A673 (cell line): ENCODE measurements around the gene TMEM258. TPM values are rescaled to one million over a fixed set of nuclear protein-coding genes. Genes with fewer than 3 reads are reported as not detected.

Source experiments
- BruUV-seq: library from RNA; stranded (reverse); fragments of 400-500 nt; replicated peaks from 2 replicates; lab custom pipeline; 2021; lab: Mats Ljungman, UMichigan
- CTCF ChIA-PET: fragments of 300-600 bp; sonication (Branson Sonifier 250); formaldehyde crosslinking; loops from one replicate; lab custom pipeline; 2022; ENCODE audit warnings: antibody characterized with exemption; lab: Charles Lee
- POLR2A ChIA-PET: fragments of 300-600 bp; sonication (Branson Sonifier 250); formaldehyde crosslinking; loops from one replicate; lab custom pipeline; 2022; ENCODE audit warnings: antibody characterized with exemption; ENCODE audit not compliant: low non-redundant PET; lab: Charles Lee
- DNase-seq: peaks from one replicate; pipeline ENCODE4 v3.0.0-alpha.2; 2015; ENCODE audit warnings: low spot score
- H3K27ac ChIP-seq: fragments of 200-600 bp; sonication (generic); 2 replicates; pipeline ENCODE4 v1.5.1; 2016; ENCODE audit warnings: mixed run types, low read depth, mild to moderate bottlenecking, mixed read lengths, antibody characterized with exemption, low read length; ENCODE audit not compliant: poor library complexity, severe bottlenecking
- H3K27me3 ChIP-seq: fragments of 200-600 bp; sonication (generic); replicated peaks from 2 replicates; pipeline ENCODE4 v1.6.1; 2017; ENCODE audit warnings: mixed run types, low read depth, mild to moderate bottlenecking, mixed read lengths, antibody characterized with exemption, low read length; ENCODE audit not compliant: insufficient read depth, poor library complexity
- H3K36me3 ChIP-seq: fragments of 200-600 bp; sonication (generic); 2 replicates; pipeline ENCODE4 v1.6.1; 2016; ENCODE audit warnings: mixed run types, mild to moderate bottlenecking, mixed read lengths, antibody characterized with exemption, low read length; ENCODE audit not compliant: insufficient read depth, poor library complexity, severe bottlenecking
- H3K4me1 ChIP-seq: fragments of 200-600 bp; sonication (generic); 2 replicates; pipeline ENCODE4 v1.6.1; 2017; ENCODE audit warnings: mixed run types, mild to moderate bottlenecking, mixed read lengths, antibody characterized with exemption, low read length; ENCODE audit not compliant: insufficient read depth, poor library complexity, severe bottlenecking
- H3K4me3 ChIP-seq: fragments of 200-600 bp; sonication (generic); 2 replicates; pipeline ENCODE4 v1.5.1; 2016; ENCODE audit warnings: low read depth, mixed run types, mild to moderate bottlenecking, mixed read lengths, low read length; ENCODE audit not compliant: poor library complexity, severe bottlenecking
- H3K9me3 ChIP-seq: fragments of 200-600 bp; sonication (generic); 2 replicates; pipeline ENCODE4 v1.6.1; 2016; ENCODE audit warnings: mixed run types, low read depth, mild to moderate bottlenecking, mixed read lengths, antibody characterized with exemption, low read length; ENCODE audit not compliant: poor library complexity, severe bottlenecking
- EZH2 ChIP-seq: fragments of 200-600 bp; sonication (generic); IDR thresholded peaks from 2 replicates; pipeline ENCODE4 v1.6.1; 2017; ENCODE audit warnings: borderline replicate concordance, low read depth, mild to moderate bottlenecking, mixed read lengths, antibody characterized with exemption, low read length; ENCODE audit not compliant: poor library complexity, severe bottlenecking
- intact Hi-C: fragments of 100-400 bp; cut with micrococcal nuclease; formaldehyde crosslinking; loops from one replicate; pipeline ENCODE4 v1.10.0; 2022; ENCODE audit not compliant: unreplicated experiment
- total RNA-seq: library from RNA; stranded (reverse); gene quantifications from 2 replicates; pipeline ENCODE4 v1.2.3, GENCODE V29; 2021
- TF ChIP-seq, protein P1 (sequence below): fragments of 300-800, 200-600 bp; sonication (generic); conservative IDR thresholded peaks from 2 replicates; pipeline ENCODE4 v1.5.1; 2017; ENCODE audit warnings: low read depth, mild to moderate bottlenecking, antibody characterized with exemption, low read length, moderate library complexity, mixed read lengths

TMEM258 gene
- total RNA-seq, 1 experiment from 2014 or later, result 138 TPM

DNA sequence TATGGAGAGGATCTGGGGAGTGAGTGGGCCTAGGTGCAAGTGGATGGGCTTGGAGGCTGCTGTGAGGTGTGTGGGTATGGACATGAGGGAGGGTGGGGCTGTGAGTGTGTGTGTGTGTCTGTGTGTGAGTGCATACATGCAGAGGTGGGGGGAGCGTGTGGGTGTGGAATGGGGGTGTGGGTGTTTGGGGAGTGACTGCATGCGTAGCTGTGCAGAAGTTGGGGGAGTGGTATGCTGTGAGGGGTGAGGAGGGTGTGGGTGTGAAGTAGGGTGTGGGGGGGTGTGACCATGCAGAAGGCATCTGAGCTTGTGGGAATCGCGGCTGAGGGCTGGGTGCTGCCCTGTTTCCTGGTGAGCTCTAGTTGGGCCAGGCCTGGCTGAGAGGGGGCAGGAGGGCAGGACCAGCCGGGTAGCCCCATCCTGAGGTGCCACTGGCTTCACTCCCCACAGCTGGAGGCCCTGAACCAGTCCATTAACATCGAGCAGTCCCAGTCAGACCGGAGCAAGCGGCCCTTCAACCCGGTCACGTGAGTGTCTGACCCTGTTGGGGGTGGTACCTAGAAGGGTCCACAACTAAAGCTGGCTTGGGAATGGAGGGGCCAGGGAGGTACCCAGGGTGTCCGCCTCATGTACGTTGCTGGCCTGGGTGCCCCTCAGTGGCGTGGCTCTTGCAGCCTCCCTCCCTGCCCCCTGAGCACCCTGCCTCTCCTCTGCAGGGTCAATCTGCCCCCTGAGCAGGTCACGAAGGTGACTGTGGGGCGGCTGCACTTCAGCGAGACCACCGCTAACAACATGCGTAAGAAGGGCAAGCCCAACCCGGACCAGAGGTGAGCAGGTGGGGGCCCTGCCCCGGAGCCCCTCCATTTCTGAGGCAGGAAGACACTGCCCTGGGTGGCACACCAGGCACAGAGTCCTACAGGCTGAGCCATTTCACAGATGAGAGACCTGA lies 16.5 kb downstream of the TMEM258 start:
- Histone ChIP-seq H3K9me3 (no peaks in the 10 kb centered on the region), H3K27ac (no peak overlapping the region), H3K4me3 (no peak overlapping the region), H3K27me3 (no peaks in the 10 kb centered on the region), H3K36me3 (no peaks in the 10 kb centered on the region), H3K4me1 (peaks cover 10% of the 10 kb centered on the region)
- ChIA-PET CTCF (no interaction called here), POLR2A (no interaction called here)
- no TSS peak for BruUV-seq
- intact Hi-C loops, result loop anchor here (2.0 kb wide), 1 partner anchor 29 kb away; no protein-coding TSS in a partner anchor
- TF ChIP-seq, protein P1, sequence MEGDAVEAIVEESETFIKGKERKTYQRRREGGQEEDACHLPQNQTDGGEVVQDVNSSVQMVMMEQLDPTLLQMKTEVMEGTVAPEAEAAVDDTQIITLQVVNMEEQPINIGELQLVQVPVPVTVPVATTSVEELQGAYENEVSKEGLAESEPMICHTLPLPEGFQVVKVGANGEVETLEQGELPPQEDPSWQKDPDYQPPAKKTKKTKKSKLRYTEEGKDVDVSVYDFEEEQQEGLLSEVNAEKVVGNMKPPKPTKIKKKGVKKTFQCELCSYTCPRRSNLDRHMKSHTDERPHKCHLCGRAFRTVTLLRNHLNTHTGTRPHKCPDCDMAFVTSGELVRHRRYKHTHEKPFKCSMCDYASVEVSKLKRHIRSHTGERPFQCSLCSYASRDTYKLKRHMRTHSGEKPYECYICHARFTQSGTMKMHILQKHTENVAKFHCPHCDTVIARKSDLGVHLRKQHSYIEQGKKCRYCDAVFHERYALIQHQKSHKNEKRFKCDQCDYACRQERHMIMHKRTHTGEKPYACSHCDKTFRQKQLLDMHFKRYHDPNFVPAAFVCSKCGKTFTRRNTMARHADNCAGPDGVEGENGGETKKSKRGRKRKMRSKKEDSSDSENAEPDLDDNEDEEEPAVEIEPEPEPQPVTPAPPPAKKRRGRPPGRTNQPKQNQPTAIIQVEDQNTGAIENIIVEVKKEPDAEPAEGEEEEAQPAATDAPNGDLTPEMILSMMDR, result no peak
- TF ChIP-seq EZH2, result no peak
- DNase-seq, result no peak

DNA sequence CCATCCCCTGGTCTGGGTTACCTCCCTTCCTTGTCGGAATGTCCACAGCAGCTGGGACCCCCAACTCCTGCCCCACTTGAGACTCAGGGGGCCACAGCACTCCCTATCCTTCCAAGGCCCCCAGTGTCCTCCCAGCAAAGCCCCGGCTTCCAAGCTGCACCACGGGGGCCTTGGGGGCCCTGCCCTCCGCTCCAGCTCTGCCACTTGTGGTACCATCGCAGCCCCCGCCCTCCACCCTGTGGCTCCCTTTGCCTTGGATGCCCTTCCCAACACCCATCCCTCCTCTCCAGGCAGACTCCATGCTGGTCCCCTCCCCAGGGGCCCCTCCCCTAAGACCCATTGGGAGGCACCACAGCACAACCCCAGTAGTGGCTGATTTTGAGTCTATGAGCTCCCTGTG lies 17.3 kb downstream of the TMEM258 start:
- Histone ChIP-seq H3K27ac (no peak overlapping the region), H3K9me3 (no peaks in the 10 kb centered on the region), H3K4me1 (peaks cover 10% of the 10 kb centered on the region), H3K36me3 (no peaks in the 10 kb centered on the region), H3K4me3 (no peak overlapping the region), H3K27me3 (no peaks in the 10 kb centered on the region)
- no TSS peak for BruUV-seq
- POLR2A ChIA-PET, result no interaction called here
- CTCF ChIA-PET, result no interaction called here
- no peak for TF ChIP-seq EZH2
- TF ChIP-seq, protein P1, result no peak
- no peak for DNase-seq
- intact Hi-C loops, result no loop called here

DNA sequence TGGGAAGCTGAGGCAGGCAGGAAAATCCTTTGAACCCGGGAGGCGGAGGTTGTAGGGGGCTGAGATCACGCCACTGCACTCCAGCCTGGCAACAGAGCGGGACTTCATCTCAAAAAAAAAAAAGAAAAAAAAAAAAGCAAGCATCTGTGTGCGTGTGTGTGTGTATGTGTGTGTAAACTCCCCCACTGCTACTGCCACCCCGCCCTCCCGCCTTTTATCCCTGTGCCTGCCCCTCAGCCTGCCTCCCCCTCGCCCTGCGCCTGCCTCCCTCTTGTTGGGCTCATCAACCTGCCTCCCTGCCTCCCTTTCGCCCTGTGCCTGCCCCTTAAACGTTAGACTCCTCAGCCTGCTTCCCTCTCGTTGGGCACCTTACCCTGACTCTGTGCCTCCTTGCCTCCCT lies 18.0 kb downstream of the TMEM258 start:
- ChIA-PET CTCF (no interaction called here), POLR2A (no interaction called here)
- no TSS peak for BruUV-seq
- no peaks in the 10 kb centered on the region for H3K27me3 ChIP-seq
- H3K4me1 ChIP-seq, result peaks cover 10% of the 10 kb centered on the region
- no peaks in the 10 kb centered on the region for H3K36me3 ChIP-seq
- TF ChIP-seq, protein P1, result no peak
- no peak for TF ChIP-seq EZH2
- no peak overlapping the region for H3K27ac ChIP-seq
- H3K9me3 ChIP-seq, result no peaks in the 10 kb centered on the region
- intact Hi-C loops, result no loop called here
- no peak for DNase-seq
- H3K4me3 ChIP-seq, result no peak overlapping the region
